VCaP (cell line): Measurements from ENCODE around the gene UPF3B.
"Not testable (repeated sequence)": the region's sequence is repeated elsewhere in the genome, so short reads cannot be mapped to it uniquely, and the experiment has no call there.

Source experiments
- H3K27ac ChIP-seq: fragments of 450-650 bp; 2 replicates; pipeline ENCODE4 v1.5.1; 2017
- CTCF ChIP-seq: fragments of 450-650 bp; conservative IDR thresholded peaks from 2 replicates; pipeline ENCODE4 v1.5.1; 2017; ENCODE audit warnings: mild to moderate bottlenecking, moderate library complexity

UPF3B gene

DNA sequence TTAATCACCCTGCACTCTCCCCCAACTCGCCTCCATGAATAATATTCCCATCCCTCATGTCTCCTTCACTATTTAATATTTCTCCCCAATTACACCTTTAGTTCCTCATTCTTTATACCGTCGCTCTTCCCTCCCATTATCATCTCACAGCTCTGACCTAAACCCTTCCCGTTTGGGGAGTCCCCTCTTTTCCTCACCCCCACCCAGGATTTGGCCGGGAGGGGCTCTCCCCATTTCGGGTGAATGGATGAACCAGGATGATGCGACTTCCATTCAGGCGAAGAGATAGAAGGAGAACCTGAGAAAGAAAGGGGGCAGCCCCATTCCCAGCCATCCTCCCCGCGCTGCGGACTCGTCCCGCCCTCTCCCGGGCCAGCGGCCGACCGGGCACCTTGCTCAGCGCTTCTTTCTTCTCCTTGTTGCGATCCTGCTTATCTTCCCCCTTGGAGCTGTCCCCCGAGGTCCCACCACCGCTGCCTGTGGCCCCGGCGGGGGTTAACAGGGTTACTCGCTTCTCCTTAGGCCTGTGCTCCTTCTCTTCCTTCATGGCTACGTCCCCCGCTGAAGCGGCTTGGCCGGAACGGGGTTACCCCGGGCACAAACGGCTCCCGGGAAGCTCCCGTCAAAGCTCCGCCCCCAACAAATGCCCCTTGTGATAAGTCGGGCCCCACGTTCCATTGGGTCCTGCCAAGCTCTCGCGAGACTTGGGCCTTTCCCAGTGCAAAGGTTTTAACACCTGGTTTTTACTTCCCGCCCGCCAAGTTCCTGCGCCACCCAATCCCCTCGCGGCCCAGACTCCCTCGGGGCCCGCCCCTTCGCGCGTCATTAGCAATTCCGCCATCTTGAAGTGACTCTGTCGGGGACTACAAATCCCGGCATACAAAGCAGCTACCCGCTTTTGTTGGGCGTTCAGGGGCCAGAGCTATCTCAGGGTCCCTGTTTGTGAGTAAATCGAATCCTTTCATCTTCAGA is at the start of gene UPF3B:
UPF3B (minus strand) TSS at position 582 of the 972 bp plus-strand sequence; CDS start at position 547, 35 bp downstream.
- peak within 1 kb of the TSS; percentile 62 for H3K27ac ChIP-seq
- TF ChIP-seq CTCF: no peak

DNA sequence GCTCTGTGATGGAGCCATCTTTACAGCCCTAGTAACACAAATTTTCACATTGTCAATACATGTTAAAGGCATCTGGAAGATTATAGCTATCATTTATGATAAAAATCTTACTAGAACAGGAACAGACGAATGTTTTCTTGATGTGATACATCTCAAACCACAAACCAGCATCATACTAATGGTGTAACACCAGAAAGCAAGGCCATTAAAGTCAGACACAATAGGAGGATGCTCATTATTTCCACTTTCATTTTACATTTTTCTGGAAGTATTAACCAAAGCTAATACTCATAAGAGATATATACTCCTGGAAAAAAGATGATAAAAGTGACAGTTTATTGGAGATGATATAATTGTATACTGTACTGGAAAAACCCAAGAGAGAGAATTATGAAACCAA is 48.2 kb upstream of the UPF3B start:
- no peak for TF ChIP-seq CTCF
- no peak overlapping the region for H3K27ac ChIP-seq

DNA sequence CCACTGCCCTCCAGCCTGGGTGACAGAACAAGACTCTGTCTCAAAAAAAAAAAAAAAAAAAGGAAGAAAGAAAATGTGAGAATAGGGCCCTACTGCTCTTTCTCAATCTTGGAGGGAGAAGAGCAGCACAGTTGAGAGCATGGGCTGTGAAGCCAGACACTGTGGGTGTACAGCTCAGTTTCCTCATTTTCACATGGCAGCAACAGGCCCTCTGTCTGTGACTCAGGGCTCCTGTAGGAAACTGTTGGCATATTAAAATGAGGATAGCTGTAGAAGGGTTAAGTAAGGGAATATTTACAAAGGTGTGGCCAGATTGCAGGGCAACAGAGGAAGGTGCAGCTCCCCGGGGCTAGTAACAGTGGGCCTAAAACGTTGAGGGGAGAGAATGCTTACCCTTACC is 46.4 kb upstream of the UPF3B start:
- no peak for TF ChIP-seq CTCF
- H3K27ac ChIP-seq: no peak overlapping the region

GRCh38 chrX:119895843-119896326 is 43.1 kb upstream of the UPF3B start, which contains the start of gene AKAP14:
Gene AKAP14 (plus strand): TSS chrX:119895893. CDS start chrX:119903224, 7,331 bp downstream.
- no peak within 1 kb of the TSS for H3K27ac ChIP-seq
- no peak for TF ChIP-seq CTCF

DNA sequence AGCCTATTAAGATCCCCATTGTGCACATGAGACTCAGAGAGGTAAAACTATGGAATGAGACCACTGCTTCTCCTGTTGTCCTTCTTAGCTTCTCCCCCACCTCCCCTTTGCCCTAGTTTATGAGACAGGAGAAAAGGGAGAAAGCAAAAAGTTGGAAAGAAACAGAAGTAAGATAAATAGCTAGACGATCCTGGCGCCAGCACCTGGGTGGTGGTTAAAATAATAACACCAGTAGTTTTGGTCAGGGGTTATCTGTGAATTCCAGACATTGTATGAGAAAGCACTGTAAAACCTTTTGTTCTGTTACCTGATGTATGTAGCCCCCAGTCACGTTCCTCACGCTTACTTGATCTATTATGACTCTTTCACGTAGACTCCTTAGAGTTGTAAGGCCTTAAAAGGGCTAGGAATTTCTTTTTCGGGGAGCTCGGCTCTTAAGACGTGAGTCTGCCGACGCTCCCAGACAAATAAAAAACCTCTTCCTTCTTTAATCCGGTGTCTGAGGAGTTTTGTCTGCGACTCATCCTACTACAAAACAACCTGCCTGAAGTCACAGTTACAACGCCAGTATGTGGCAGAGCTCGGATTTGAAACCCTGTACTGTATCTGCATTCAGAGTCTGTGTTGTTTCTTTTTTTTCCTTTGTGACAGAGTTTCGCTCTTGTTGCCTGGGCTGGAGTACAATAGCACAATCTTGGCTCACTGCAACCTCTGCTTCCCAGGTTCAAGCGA is 39.4 kb upstream of the UPF3B start:
- not testable (repeated sequence) for H3K27ac ChIP-seq

DNA sequence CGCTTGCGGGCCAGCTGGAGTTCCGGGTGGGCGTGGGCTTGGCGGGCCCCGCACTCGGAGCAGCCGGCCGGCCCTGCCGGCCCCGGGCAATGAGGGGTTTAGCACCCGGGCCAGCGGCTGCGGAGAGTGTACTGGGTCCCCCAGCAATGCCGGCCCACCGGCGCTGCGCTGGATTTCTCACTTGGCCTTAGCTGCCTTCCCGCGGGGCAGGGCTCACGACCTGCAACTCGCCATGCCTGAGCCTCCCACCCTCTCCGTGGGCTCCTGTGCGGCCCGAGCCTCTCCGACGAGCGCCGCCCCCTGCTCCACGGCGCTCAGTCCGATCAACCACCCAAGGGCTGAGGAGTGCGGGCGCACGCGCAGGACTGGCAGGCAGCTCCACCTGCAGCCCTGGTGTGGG is 37.9 kb upstream of the UPF3B start:
- H3K27ac ChIP-seq: not testable (repeated sequence)

DNA sequence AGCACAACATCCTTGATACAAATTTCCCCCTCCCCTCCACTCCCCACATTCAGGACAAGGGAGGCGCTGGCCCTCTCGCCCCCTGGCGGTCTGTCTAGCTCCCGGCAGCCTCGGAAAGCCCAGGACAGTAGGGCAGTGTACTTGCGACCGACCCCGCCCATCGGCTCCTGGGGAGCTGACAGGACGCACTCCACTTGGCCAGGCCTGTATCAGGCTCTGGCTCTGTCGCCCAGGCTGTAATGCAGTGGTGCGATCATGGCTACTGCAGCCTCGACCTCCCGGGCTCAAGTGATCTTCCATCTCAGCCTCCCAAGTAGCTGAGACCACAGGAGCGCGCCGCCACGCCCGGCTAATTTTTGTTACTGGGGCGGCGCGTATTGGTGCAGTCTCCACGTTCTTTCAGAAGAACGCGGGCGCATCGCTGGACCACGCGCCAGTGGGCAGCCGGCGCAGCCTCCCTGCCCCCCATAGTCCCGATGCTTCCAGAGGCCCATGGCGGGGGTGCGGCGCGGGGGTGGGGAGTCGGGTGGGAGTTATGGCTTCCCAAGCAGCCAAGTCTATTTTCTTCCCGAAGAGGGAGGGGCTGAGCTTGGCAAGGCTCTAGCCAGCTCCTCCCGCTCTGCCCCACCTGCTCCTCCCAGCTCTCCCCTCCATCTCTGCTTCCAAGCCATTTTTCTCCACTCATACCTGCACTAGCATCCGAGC is 35.1 kb upstream of the UPF3B start:
- H3K27ac ChIP-seq: no peak overlapping the region
- peak; percentile 70 for TF ChIP-seq CTCF
